ENCODE data around the gene SPAG8. TPM values are rescaled to one million over a fixed set of nuclear protein-coding genes. Genes with fewer than 3 reads are reported as not detected.

SPAG8 gene
- total RNA-seq, 4 donors from 2014 or later: 0.81 to 2.1 (median 1.4) TPM

- no peaks in the 10 kb centered on the region for H3K9me3 ChIP-seq
Measured at GRCh38 chr9:35778496-35778895, 33.6 kb downstream of the SPAG8 start.

GRCh38 chr9:35776018-35776417, 36.0 kb downstream of the SPAG8 start:
- WGBS, 2 donors (ENCODE audit: low coverage in 1 of 2): 90 to 92% methylated on average over 4 of the region's 4 CpGs

More at GRCh38 chr9:35778496-35778895, 33.6 kb downstream of the SPAG8 start:
- no peak for TF ChIP-seq EP300 (IDR thresholded peaks at IDR 0.05)
- no peak for TF ChIP-seq POLR2AphosphoS5 (IDR thresholded peaks at IDR 0.05)
- no peak for TF ChIP-seq CTCF (IDR thresholded peaks at IDR 0.05)
- no peak for TF ChIP-seq POLR2A (IDR thresholded peaks at IDR 0.05)
- Histone ChIP-seq H3K27ac (no peak overlapping the region), H3K4me3 (no peak overlapping the region), H3K4me1 (no peaks in the 10 kb centered on the region), H3K27me3 (no peaks in the 10 kb centered on the region), H3K36me3 (no peaks in the 10 kb centered on the region)
- ATAC-seq: no peak
- WGBS, 2 donors (ENCODE audit: low coverage in 1 of 2): 80 to 97% methylated on average over 3 of the region's 3 CpGs

GRCh38 chr9:35774907-35775635, 37.0 kb downstream of the SPAG8 start:
- H3K4me1 ChIP-seq: peaks cover 7 to 22% (median 20%) of the 10 kb centered on the region in 3 donors
- no peaks in the 10 kb centered on the region for H3K36me3 ChIP-seq
- H3K27me3 ChIP-seq: no peaks in the 10 kb centered on the region
- WGBS, 2 donors (ENCODE audit: low coverage in 1 of 2): 63 to 66% methylated on average over 5 to 7 of the region's 7 CpGs
- no peaks in the 10 kb centered on the region for H3K9me3 ChIP-seq
- H3K27ac ChIP-seq: no peak overlapping the region
- ATAC-seq: peak; percentile 42
- TF ChIP-seq POLR2A (IDR thresholded peaks at IDR 0.05) (no peak), POLR2AphosphoS5 (IDR thresholded peaks at IDR 0.05) (no peak), EP300 (IDR thresholded peaks at IDR 0.05) (no peak), CTCF (IDR thresholded peaks at IDR 0.05) (no peak)
- H3K4me3 ChIP-seq: no peak overlapping the region

More at GRCh38 chr9:35776018-35776417, 36.0 kb downstream of the SPAG8 start:
- Histone ChIP-seq H3K27ac (no peak overlapping the region), H3K36me3 (no peaks in the 10 kb centered on the region), H3K4me1 (peaks cover 2 to 12% (median 11%) of the 10 kb centered on the region in 3 donors), H3K9me3 (no peaks in the 10 kb centered on the region), H3K4me3 (no peak overlapping the region), H3K27me3 (no peaks in the 10 kb centered on the region)
- ATAC-seq: no peak
- TF ChIP-seq CTCF (IDR thresholded peaks at IDR 0.05): no peak
- TF ChIP-seq POLR2A (IDR thresholded peaks at IDR 0.05): no peak
- TF ChIP-seq EP300 (IDR thresholded peaks at IDR 0.05): no peak
- no peak for TF ChIP-seq POLR2AphosphoS5 (IDR thresholded peaks at IDR 0.05)

- H3K27me3 ChIP-seq: no peaks in the 10 kb centered on the region
- peaks cover 7 to 26% (median 22%) of the 10 kb centered on the region in 3 donors for H3K4me1 ChIP-seq
- H3K27ac ChIP-seq: peak overlapping the region in 3 of 4 donors; percentile 15 to 78 (median 70)
- no peak for TF ChIP-seq POLR2A (IDR thresholded peaks at IDR 0.05)
- no peak for TF ChIP-seq POLR2AphosphoS5 (IDR thresholded peaks at IDR 0.05)
- no peak for TF ChIP-seq EP300 (IDR thresholded peaks at IDR 0.05)
- no peak for TF ChIP-seq CTCF (IDR thresholded peaks at IDR 0.05)
- no peak overlapping the region for H3K4me3 ChIP-seq
- WGBS, 2 donors (ENCODE audit: low coverage in 1 of 2): 85 to 87% methylated on average over 3 of the region's 3 CpGs
- no peak for ATAC-seq
- no peaks in the 10 kb centered on the region for H3K9me3 ChIP-seq
- H3K36me3 ChIP-seq: no peaks in the 10 kb centered on the region
Measured at GRCh38 chr9:35771943-35772342, 40.1 kb downstream of the SPAG8 start.

- H3K9me3 ChIP-seq: no peaks in the 10 kb centered on the region
- H3K36me3 ChIP-seq: no peaks in the 10 kb centered on the region
- peaks cover 7 to 26% (median 22%) of the 10 kb centered on the region in 3 donors for H3K4me1 ChIP-seq
- H3K4me3 ChIP-seq: no peak overlapping the region
- TF ChIP-seq EP300 (IDR thresholded peaks at IDR 0.05) (no peak), POLR2A (IDR thresholded peaks at IDR 0.05) (no peak), POLR2AphosphoS5 (IDR thresholded peaks at IDR 0.05) (no peak), CTCF (IDR thresholded peaks at IDR 0.05) (no peak)
- no peak for ATAC-seq
- H3K27me3 ChIP-seq: no peaks in the 10 kb centered on the region
- 22 to 70% methylated on average over 1 of the region's 1 CpG for WGBS, 2 donors (ENCODE audit: low coverage in 1 of 2)
- peak overlapping the region; percentile 45 to 78 (median 66) for H3K27ac ChIP-seq
Measured at GRCh38 chr9:35771534-35771933, 40.5 kb downstream of the SPAG8 start.
